DOHH2 (cell line): ENCODE results near the gene MBD2.

ENCODE experiments used
- H3F3A ChIP-seq: fragments of 200-600 bp; sonication (generic), shearing (Covaris generic); 2 replicates; pipeline ENCODE4 v1.6.0; 2016; ENCODE audit warnings: antibody characterized with exemption, mild to moderate bottlenecking; ENCODE audit not compliant: control insufficient read depth, insufficient read depth
- H3K27ac ChIP-seq: fragments of 200-600 bp; sonication (generic); 2 replicates; pipeline ENCODE4 v1.5.1; 2014; ENCODE audit warnings: low read depth, mild to moderate bottlenecking, low read length, moderate library complexity
- H3K27me3 ChIP-seq: fragments of 200-600 bp; sonication (generic); 2 replicates; pipeline ENCODE4 v1.6.1; 2014; ENCODE audit warnings: mild to moderate bottlenecking, low read length, mixed read lengths; ENCODE audit not compliant: control insufficient read depth
- H3K36me3 ChIP-seq: fragments of 200-600 bp; sonication (generic); 2 replicates; pipeline ENCODE4 v1.6.1; 2014; ENCODE audit warnings: mild to moderate bottlenecking, low read length, moderate library complexity, mixed read lengths; ENCODE audit not compliant: control insufficient read depth
- H3K4me1 ChIP-seq: fragments of 200-600 bp; sonication (generic); 2 replicates; pipeline ENCODE4 v1.6.1; 2014; ENCODE audit warnings: mild to moderate bottlenecking, low read length, mixed read lengths; ENCODE audit not compliant: control insufficient read depth
- H3K4me2 ChIP-seq: fragments of 200-600 bp; sonication (generic); 2 replicates; pipeline ENCODE4 v1.6.0; 2014; ENCODE audit warnings: mild to moderate bottlenecking, low read length, moderate library complexity
- H3K4me3 ChIP-seq: fragments of 200-600 bp; sonication (generic); 2 replicates; pipeline ENCODE4 v1.5.1; 2014; ENCODE audit warnings: mild to moderate bottlenecking, low read length, mixed read lengths
- H3K79me2 ChIP-seq: fragments of 200-600 bp; sonication (generic); 2 replicates; pipeline ENCODE4 v1.6.1; 2014; ENCODE audit warnings: mild to moderate bottlenecking, low read length, mixed read lengths; ENCODE audit not compliant: control insufficient read depth
- H3K9me2 ChIP-seq: fragments of 200-600 bp; sonication (generic); replicated peaks from 2 replicates; pipeline ENCODE4 v1.6.1; 2014; ENCODE audit warnings: mild to moderate bottlenecking, low read length, mixed read lengths; ENCODE audit not compliant: control insufficient read depth
- H3K9me3 ChIP-seq: fragments of 200-600 bp; sonication (generic); 2 replicates; pipeline ENCODE4 v1.6.1; 2014; ENCODE audit warnings: antibody characterized with exemption, low read length, mixed read lengths; ENCODE audit not compliant: control insufficient read depth, insufficient read depth
- H4K20me1 ChIP-seq: fragments of 200-600 bp; sonication (generic); 2 replicates; pipeline ENCODE4 v1.6.0; 2014; ENCODE audit warnings: low read depth, mild to moderate bottlenecking, antibody characterized with exemption, low read length, moderate library complexity; ENCODE audit not compliant: control insufficient read depth, insufficient read depth
- EZH2phosphoT487 ChIP-seq: fragments of 200-600 bp; sonication (generic); IDR thresholded peaks from 2 replicates; pipeline ENCODE4 v1.6.1; 2017; ENCODE audit warnings: borderline replicate concordance, mild to moderate bottlenecking, antibody characterized with exemption, low read length, moderate library complexity, mixed read lengths
- TF ChIP-seq, protein P1 (sequence below): fragments of 200-600 bp; sonication (generic); IDR thresholded peaks from one replicate; pipeline ENCODE4 v1.5.1; 2014; ENCODE audit warnings: antibody characterized with exemption, mild to moderate bottlenecking, low read depth, low read length; ENCODE audit not compliant: poor library complexity, severe bottlenecking

MBD2 gene

DNA sequence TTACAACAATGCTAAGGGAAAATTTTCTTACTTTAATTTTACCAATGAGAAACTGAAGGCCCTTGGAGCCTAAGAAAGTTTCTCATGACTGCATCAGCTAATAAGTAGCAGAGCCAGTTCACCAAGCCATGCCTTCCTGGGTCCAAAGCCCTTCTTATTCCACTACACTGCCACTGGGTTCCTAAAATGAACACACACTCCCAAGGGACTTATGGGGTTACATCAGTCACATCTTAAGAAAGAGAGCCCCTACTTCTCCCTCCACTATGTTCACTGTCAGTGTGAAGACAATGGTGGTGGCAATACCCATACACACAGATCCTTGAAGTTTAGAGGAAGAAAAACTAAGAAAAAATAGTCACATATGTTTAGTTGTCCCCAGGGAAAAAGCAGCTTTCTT lies 20.6 kb downstream of the MBD2 start:
- Histone ChIP-seq H3K4me1 (peaks cover 48% of the 10 kb centered on the region), H3K9me2 (no peaks in the 10 kb centered on the region), H3F3A (no peaks in the 10 kb centered on the region; the same call in 1 of the 2 replicates), H3K4me2 (no peak overlapping the region), H4K20me1 (peaks cover 22% of the 10 kb centered on the region; the same call in 1 of the 2 replicates), H3K79me2 (peaks cover 100% of the 10 kb centered on the region), H3K9me3 (no peaks in the 10 kb centered on the region), H3K36me3 (peaks cover 83% of the 10 kb centered on the region), H3K27ac (no peak overlapping the region), H3K27me3 (no peaks in the 10 kb centered on the region), H3K4me3 (no peak overlapping the region)
- TF ChIP-seq, protein P1, sequence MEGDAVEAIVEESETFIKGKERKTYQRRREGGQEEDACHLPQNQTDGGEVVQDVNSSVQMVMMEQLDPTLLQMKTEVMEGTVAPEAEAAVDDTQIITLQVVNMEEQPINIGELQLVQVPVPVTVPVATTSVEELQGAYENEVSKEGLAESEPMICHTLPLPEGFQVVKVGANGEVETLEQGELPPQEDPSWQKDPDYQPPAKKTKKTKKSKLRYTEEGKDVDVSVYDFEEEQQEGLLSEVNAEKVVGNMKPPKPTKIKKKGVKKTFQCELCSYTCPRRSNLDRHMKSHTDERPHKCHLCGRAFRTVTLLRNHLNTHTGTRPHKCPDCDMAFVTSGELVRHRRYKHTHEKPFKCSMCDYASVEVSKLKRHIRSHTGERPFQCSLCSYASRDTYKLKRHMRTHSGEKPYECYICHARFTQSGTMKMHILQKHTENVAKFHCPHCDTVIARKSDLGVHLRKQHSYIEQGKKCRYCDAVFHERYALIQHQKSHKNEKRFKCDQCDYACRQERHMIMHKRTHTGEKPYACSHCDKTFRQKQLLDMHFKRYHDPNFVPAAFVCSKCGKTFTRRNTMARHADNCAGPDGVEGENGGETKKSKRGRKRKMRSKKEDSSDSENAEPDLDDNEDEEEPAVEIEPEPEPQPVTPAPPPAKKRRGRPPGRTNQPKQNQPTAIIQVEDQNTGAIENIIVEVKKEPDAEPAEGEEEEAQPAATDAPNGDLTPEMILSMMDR = no peak
- no peak for TF ChIP-seq EZH2phosphoT487

DNA sequence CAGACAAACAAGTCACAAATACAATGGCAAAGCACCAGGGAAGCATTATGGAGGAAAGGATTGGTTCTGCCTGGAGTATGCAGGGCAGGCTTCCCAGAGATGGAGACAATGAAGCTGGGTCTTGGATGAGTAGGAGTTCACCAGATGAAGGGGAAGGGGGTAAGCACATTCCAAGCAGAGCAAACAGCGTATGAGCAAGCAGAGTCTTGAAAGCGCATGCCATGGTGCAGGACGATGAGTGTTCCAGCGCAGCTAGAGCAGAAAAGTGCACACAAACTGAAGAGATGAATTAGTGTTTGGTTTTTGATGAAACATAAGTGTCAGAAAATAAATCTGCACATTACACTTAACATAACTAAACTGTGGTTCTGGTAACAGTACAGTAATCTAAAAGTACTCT lies 21.6 kb downstream of the MBD2 start:
- no peaks in the 10 kb centered on the region for H3K27me3 ChIP-seq
- H3K9me2 ChIP-seq = no peaks in the 10 kb centered on the region
- H3F3A ChIP-seq = no peaks in the 10 kb centered on the region; the same call in 1 of the 2 replicates
- H4K20me1 ChIP-seq = peaks cover 16% of the 10 kb centered on the region; the same call in 1 of the 2 replicates
- H3K4me2 ChIP-seq = no peak overlapping the region
- peaks cover 90% of the 10 kb centered on the region for H3K36me3 ChIP-seq
- TF ChIP-seq, protein P1 = no peak
- TF ChIP-seq EZH2phosphoT487 = no peak
- H3K27ac ChIP-seq = no peak overlapping the region
- H3K9me3 ChIP-seq = no peaks in the 10 kb centered on the region
- H3K4me3 ChIP-seq = no peak overlapping the region
- H3K4me1 ChIP-seq = peaks cover 39% of the 10 kb centered on the region
- peaks cover 100% of the 10 kb centered on the region for H3K79me2 ChIP-seq

DNA sequence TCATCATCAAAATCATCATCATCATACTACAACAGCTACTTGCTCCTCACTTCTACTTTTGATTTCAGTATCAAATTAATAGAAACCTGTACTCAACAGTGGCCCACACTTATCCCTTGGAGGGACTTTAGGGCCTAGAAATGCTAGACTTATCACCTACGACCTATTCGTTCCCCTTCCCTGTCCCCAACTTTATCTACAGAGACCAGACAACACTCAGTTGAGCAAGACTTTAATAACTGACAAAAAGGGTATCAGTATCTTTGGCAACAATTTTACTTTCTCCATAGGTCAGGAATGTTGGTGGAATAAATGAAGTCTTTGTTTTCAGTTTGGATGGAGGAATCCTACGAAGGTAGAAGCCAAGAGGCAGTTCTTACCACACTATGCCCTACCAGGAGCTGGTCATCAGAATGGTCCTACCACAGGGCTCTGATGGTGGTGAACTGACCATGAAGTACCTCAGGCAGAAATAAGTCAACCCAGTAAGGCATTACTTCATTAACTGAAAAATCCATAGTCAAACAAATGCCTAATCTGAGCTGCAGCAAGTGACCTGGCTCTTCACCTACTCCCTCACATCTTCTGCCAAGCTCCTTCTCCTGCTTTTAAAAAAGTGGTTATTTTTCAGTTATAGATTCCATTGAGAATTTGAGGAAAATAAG lies 26.6 kb downstream of the MBD2 start:
- peaks cover 17% of the 10 kb centered on the region for H3K4me1 ChIP-seq
- no peak overlapping the region for H3K4me2 ChIP-seq
- H4K20me1 ChIP-seq = peaks cover 10% of the 10 kb centered on the region
- no peak overlapping the region for H3K4me3 ChIP-seq
- H3K9me2 ChIP-seq = no peaks in the 10 kb centered on the region
- no peaks in the 10 kb centered on the region for H3K27me3 ChIP-seq
- H3K27ac ChIP-seq = no peak overlapping the region
- no peaks in the 10 kb centered on the region for H3K9me3 ChIP-seq
- H3F3A ChIP-seq = peaks cover 2% of the 10 kb centered on the region; the same call in 1 of the 2 replicates
- TF ChIP-seq EZH2phosphoT487 = no peak
- TF ChIP-seq, protein P1 = no peak
- peaks cover 100% of the 10 kb centered on the region for H3K79me2 ChIP-seq
- peaks cover 94% of the 10 kb centered on the region for H3K36me3 ChIP-seq
